GM13977 (cell line): ENCODE data around the gene NFIC.
"Not testable (repeated sequence)": the region's sequence is repeated elsewhere in the genome, so short reads cannot be mapped to it uniquely, and the experiment has no call there.

Experiments used
- DNase-seq: peaks from one replicate; pipeline ENCODE4 v3.0.0; 2012; ENCODE audit warnings: low spot score
- in situ Hi-C: fragments of 300-500 bp; cut with MboI; formaldehyde crosslinking; loops from one replicate; pipeline ENCODE4 v1.12.0; 2022; ENCODE audit warnings: low sequenced_read_pairs, low pct_unique_long_range_greater_than_20kb, mixed read lengths, inconsistent platforms; ENCODE audit not compliant: unreplicated experiment
- TF ChIP-seq, protein P1 (sequence below): IDR thresholded peaks from 2 replicates; pipeline ENCODE4 v1.5.1; 2012; ENCODE audit warnings: mild to moderate bottlenecking, control low read depth; ENCODE audit not compliant: insufficient read depth; ENCODE audit errors: extremely low read depth, missing control alignments

NFIC gene

DNA sequence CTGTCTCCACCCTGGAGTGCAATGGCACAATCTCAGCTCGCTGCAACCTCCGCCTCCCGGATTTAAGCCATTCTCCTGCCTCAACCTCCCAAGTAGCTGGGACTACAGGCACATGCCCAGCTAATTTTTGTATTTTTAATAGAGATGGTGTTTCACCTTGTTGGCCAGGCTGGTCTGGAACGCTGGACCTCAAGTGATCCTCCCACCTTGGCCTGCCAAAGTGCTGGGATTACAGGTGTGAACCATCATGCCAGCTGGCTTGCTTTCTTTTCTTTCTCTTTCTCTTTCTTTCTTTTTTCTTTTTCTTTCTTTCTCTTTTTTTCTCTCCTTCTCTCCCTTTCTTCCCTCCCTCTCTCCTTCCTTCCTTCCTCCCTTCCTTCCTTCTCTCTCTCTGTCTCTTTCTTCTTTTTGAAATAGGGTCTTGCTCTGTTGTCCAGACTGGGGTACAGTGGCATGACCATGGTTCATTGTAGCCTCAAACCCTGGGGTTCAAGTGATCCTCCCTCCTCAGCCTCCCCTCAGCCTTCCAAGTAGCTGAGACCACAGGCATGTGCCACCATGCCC, 33.3 kb upstream of the NFIC start:
- in situ Hi-C loops, result loop anchor here (5.0 kb wide), 1 partner anchor 99 kb away; no protein-coding TSS in a partner anchor
- no peak for DNase-seq

DNA sequence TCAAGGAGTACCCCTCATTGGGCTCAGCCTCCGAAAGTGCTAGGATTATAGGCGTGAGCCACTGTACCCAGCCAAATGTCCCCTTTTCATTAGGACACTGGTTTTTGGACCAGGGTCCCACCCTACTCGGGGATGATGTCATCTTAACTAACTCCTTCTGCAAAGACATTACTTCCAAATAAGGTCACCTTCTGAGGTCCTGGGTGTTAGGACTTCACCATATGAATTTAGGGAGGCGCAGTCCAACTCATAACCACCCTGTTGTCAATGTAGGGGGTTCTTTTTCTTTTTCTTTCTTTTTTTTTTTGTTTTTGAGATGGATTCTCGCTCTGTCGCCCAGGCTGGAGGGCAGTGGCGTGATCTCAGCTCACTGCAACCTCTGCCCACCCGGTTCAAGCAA, 32.7 kb upstream of the NFIC start:
- DNase-seq, result no peak
- TF ChIP-seq, protein P1, sequence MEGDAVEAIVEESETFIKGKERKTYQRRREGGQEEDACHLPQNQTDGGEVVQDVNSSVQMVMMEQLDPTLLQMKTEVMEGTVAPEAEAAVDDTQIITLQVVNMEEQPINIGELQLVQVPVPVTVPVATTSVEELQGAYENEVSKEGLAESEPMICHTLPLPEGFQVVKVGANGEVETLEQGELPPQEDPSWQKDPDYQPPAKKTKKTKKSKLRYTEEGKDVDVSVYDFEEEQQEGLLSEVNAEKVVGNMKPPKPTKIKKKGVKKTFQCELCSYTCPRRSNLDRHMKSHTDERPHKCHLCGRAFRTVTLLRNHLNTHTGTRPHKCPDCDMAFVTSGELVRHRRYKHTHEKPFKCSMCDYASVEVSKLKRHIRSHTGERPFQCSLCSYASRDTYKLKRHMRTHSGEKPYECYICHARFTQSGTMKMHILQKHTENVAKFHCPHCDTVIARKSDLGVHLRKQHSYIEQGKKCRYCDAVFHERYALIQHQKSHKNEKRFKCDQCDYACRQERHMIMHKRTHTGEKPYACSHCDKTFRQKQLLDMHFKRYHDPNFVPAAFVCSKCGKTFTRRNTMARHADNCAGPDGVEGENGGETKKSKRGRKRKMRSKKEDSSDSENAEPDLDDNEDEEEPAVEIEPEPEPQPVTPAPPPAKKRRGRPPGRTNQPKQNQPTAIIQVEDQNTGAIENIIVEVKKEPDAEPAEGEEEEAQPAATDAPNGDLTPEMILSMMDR, result no peak
- in situ Hi-C loops, result loop anchor here (5.0 kb wide), 1 partner anchor 99 kb away; no protein-coding TSS in a partner anchor

More for the DNA sequence above, 33.3 kb upstream of the NFIC start:
- TF ChIP-seq, protein P1, result no peak

DNA sequence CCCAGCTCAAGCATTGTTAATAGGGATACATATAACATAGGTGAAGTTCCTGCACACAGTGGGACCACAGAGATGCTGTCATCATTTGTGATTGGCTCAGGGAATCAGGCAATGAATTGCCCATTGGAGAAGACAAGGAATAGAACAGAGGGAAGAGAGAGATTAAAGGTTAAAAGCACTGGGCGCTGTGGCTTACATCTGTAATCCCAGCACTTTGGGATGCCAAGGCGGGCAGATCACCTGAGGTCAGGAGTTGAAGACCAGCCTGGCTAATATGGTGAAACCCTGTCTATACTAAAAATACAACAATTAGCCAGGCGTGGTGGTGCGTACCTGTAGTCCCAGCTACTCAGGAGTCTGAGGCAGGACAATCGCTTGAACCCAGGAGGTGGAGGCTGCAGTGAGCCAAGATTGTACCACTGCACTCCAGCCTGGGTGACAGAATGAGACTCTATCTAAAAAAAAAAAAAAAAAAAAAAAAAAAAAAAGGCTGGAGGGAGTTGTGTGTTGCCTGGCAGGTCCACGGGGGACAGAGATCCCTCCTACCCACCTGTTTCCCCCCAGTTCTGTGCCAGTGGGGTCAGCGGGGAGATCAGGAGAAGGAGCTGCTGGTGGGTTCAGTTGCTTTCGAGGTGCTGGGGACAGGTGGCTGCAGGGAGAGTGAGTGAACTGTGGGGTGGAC, 31.5 kb upstream of the NFIC start:
- DNase-seq, result not testable (repeated sequence)
- in situ Hi-C loops, result loop anchor here (5.0 kb wide), 1 partner anchor 97 kb away; no protein-coding TSS in a partner anchor

DNA sequence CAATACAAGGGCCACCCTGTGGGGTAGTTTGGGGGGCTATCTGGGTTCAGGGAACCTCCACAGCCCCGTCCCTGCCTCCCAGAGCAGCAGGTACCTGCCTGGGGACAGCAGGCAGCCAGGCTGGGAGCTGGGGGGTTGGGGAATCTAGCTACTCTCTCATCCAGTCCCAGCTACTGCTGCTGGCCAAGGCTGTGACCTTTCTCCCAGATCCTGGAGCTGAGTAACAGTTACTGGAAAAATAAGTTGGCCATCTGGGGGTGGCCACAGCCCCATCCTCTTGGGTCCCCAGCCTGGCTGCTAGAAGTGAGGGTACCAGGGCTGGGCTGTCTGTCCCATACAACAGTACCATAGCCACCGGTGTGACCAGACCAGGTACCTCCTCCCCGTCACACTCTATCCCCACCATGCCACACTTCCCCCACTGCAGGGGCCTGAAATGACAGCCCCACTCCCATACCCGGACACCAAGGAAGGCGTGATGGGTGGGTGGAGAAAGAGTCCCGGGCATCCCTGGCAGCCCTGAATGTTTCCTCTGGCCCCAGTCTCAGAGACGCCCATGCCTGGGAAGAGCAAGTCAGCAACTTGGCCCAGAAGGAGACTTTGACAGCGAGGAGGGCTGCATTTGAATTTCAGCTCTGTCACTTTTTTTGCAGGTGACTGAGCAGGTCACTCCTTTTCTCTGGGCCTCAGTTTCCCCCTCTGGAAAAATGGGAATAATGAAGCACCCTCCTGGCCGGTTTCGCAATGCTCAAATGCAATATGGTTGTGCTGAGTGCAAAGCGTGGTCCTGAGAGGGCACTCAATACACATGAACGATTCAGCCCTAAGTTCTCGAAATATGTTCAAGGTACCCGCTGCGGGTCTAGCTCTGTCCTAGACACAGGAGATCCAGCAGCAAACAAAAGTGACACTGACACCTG, 30.7 kb upstream of the NFIC start:
- no peak for DNase-seq
- in situ Hi-C loops, result no loop called here
- TF ChIP-seq, protein P1, result no peak

DNA sequence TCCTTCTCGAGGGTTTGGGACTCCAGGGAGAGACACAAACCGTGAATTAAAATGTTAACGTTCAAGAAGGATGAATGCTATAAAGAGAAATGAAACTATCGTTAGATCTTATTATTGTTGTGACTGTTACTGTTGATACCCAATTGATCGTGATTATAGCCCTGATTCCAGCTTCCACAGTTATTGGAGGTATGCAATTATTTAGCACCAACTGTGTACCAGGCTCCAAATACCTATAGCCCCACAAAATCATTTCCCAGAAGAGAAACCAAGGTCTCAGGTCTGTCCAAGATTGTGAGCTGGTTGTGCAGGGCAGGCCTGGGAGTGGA, 30.1 kb upstream of the NFIC start:
- no peak for DNase-seq
- in situ Hi-C loops, result no loop called here
- TF ChIP-seq, protein P1, result no peak

DNA sequence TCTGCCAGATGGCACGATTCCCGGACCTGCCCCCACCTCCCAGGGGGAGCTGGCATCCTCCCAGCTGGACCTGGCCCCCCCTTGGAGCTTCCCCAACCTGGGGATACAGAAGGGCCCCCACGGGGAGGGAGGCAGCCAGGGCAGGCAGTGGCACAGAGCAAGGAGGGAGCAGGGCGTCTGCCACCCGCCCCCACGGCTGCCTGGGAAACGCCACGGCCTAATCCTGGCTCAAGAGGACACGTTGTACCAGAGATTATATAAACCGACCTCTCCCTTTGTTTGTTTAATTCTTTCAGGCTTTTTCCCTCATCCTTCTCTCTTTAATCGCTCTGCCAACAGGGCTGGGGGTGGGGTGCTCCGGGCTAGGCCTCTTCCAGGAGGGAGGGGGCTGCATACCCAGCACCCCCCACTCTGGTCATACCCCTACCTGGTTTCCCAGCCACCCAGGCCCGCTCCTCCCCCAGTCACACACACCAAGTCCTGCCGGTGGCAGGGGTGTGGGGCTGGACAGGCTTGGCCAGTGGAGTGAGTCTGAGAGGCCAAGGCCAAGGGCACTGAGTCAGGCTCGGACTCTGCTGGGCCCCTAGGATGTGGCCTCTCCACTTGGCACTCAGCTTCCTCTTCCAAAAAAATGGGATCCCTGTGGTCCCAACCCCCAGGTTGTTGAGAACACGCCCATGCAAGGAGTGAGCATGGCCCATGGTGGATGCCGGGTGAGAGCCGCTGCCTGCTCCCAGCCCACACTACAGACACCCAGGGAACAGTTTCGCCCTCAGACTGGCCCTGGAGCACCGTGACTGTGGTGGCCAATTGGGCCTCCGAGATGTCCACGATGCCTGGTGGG, 29.5 kb upstream of the NFIC start:
- in situ Hi-C loops, result no loop called here
- no peak for DNase-seq

More for the DNA sequence above, 29.5 kb upstream of the NFIC start:
- TF ChIP-seq, protein P1, result no peak
